Ovary (tissue), 3 donors: ENCODE results near the gene MAST1.

Experiments used
- POLR2A ChIP-seq: fragments of 450-650 bp; IDR thresholded peaks from one replicate; pipeline ENCODE4 v1.6.1; 2017; ENCODE audit warnings: antibody characterized with exemption, mild to moderate bottlenecking, moderate library complexity
- TF ChIP-seq, protein P1 (sequence below), 3 donors: fragments of 450-650 bp in 2 of 3; fragments of 200-600 bp in 1 of 3; IDR thresholded peaks; one replicate each; pipeline versions ENCODE4 v1.5.1 to v1.8.0; 2016 to 2022; ENCODE audit warnings: antibody characterized with exemption in 3 of 3, mild to moderate bottlenecking in 1 of 3
- donor health status: DM: no; HTN: no; CAD: no.

DNA sequence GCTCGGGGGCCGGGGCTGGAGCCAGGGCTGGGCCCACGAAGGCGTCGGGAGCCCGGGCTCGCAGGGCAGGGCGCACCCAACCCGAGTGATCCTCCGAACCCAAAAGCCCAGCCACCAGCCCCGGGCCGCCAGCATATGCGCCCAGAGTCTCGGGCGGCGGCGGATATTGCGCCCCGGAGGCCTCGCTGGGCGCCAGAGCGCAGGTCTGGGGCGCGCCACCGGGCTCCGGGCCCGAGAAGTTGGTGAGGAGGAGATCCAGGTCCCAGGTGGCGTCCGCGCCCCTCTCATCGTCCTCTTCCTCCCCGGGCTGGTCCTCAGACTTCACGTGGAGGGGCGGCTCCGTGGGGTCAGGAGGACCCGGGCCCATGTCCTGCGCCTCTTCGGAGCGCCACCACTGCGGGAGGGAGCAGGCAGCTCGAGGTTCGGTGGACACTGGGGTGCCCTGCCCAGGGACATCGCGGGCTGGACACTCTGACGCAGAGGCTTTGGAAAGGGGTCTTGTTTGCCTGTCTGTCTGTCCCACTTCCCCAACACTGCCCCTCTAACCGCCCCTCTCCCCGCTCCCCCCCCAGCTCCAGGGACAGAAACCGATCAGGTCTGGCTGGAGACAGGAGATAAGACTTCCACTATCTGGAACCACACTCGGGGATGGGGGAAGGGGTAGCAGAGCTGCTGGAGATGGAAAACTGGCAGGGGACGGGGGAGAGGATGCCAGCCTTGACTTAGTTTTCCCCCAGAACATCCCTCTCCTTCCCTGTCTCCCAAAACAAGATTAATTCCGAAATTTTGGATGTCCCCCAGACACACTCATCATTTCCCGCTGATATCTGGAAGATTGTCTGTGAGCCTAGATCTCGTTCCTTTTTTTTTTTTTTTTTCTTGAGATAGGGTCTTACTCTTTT is 47.7 kb downstream of the MAST1 start:
- TF ChIP-seq, protein P1, sequence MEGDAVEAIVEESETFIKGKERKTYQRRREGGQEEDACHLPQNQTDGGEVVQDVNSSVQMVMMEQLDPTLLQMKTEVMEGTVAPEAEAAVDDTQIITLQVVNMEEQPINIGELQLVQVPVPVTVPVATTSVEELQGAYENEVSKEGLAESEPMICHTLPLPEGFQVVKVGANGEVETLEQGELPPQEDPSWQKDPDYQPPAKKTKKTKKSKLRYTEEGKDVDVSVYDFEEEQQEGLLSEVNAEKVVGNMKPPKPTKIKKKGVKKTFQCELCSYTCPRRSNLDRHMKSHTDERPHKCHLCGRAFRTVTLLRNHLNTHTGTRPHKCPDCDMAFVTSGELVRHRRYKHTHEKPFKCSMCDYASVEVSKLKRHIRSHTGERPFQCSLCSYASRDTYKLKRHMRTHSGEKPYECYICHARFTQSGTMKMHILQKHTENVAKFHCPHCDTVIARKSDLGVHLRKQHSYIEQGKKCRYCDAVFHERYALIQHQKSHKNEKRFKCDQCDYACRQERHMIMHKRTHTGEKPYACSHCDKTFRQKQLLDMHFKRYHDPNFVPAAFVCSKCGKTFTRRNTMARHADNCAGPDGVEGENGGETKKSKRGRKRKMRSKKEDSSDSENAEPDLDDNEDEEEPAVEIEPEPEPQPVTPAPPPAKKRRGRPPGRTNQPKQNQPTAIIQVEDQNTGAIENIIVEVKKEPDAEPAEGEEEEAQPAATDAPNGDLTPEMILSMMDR (IDR thresholded peaks at IDR 0.05) = no peak
- no peak for TF ChIP-seq POLR2A
